Fibroblast of skin of right biceps (primary cell): Measurements from ENCODE around the gene AGTR1.
"Not testable (repeated sequence)": the region's sequence is repeated elsewhere in the genome, so short reads cannot be mapped to it uniquely, and the experiment has no call there.

ENCODE experiments used
- DNase-seq: peaks from one replicate; pipeline ENCODE4 v3.0.0-alpha.2; 2013

Gene AGTR1

GRCh38 chr3:148718982-148719862 lies 21.5 kb downstream of the AGTR1 start:
- DNase-seq = peak; percentile 38

DNA sequence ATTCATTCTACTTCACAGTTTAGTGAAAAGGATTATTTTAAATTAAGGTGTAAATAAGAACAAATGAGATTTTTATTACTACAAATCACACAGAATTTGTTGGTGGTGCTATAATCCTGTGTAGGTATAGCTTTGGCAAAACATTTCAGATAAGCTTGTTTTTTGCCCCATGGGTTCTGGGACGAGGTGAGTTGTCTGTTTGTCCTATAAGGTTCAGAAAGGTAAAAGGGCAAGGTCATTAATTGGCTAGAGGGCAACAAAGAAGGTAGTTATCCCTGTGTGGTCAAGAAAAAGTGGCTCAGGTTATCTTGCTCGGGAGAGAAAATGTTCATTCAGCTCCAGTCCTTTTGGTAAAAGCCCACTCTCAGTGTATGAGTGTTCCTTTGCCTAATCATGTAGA lies 23.2 kb downstream of the AGTR1 start:
- no peak for DNase-seq

GRCh38 chr3:148723631-148724030 lies 25.9 kb downstream of the AGTR1 start:
- DNase-seq = peak; percentile 94

DNA sequence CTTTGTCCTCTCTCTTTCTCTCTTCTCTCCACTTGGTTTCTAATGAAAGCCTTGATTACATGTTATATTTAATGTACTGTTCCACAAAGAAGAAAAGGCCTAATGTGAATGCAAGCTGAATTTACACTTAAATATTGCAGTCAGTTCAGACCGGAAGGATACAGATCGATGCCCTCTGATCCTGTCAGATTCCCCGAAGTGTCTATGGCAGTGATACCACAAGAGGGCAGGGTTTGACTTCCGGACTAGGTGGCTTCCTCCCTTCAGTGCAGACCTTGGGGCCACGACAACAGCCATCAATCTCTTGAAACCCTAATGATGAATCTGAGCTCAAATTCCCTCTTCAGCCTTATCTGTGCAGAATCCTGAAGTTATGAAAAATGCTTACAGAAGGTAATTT lies 29.5 kb downstream of the AGTR1 start:
- peak; percentile 58 for DNase-seq

- DNase-seq = no peak
Observed at GRCh38 chr3:148728753-148729152, 31.1 kb downstream of the AGTR1 start.

DNA sequence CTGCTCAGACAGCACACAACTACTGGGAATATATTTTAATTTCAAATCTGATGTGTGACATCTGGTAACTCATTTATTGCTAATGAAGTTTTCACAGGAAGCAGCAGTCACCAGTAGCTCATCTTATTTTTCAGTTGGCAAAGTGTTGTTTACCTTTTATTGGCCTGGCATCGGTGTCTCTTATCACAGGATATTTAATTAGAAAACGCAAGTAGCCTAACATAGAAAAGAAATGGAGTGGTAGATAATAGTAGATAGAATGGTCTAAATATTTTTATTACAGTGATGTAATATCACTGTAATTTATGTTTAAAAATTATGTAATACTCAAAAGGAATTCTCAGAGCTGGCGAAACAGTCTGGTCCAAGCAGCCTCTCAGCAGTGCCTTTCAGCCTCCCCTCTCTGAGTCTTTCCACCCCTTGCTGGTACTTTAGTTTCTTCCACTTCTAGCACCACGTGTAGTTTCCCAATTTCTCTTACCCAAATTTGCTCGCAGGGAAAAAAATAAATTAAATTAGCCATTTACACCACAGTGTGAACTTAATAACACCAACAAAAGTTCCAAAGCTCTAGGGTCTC lies 31.9 kb downstream of the AGTR1 start:
- no peak for DNase-seq

DNA sequence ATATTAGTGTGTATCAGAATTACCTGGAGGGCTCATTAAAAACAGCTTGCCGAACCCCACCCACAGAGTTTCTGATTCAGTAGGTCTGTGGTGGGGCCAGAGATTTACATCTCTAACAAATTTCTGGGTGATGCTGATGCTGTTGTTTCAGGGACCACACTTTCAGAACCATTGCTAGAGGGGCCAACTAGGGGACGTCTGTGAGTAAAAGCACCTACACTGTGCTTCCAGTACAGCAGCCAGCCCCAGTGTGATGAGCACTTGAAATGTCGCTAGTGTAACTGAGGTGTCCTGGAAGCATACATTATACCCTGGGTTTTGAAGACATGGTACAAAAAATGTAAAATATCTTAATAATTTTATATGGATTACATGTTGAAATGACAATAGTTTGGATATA lies 33.0 kb downstream of the AGTR1 start:
- no peak for DNase-seq

DNA sequence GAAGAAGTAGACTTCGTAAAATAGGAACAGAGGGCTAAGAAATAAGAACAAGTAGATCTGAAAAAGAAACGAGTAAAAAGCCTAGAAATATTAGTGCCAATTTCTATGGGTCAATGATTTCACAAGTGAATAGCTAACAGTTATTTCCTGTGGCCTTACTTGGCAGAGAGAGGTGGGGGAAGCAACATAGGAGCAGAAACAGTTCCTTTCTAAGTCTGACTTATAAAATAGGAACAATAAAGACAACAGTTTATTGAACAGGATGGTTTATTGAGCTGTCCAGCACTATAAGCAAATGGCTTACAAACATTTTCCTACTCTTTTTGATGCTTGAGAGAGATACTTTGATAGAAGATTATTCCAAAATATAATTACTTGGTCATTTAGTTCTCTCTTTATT lies 37.9 kb downstream of the AGTR1 start:
- no peak for DNase-seq

DNA sequence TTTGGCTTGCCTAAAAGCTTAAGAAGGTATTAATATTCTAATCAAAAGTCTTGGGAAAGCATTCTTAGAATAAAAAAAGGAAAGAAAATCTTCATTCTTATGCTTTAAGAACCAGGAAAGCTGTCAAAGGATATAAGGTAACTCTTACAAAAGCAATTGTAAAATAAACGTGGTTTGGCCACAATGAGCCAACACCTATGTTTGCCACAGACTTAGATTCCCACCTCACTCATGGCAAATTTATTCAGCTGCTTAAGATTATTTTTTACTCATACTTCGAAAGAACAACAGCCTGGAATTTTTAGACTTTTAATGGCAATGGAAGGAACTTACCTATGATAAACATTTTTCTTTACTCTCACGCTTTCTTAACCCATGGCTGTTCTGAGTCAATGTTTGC lies 38.4 kb downstream of the AGTR1 start:
- no peak for DNase-seq

DNA sequence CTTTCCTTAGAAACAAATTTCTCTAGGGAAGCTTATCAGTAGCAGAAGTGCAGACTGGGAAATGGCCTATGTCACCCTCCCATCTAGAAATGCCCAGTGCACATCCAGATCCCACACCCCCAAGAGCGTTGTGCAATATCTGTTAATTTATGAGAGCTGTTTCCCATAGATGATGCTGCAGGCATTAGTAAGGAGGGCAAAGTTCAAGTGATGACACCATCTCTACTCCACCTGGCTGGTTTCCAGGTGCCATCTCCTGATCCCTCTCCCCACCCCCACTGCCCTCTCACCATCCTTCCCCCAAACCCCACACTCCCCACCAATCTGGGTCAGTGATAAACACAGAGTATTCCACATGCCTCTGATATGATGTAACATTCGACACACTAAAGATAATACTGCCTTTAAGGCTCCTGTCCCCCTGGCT lies 39.4 kb downstream of the AGTR1 start:
- DNase-seq = peak; percentile 40

DNA sequence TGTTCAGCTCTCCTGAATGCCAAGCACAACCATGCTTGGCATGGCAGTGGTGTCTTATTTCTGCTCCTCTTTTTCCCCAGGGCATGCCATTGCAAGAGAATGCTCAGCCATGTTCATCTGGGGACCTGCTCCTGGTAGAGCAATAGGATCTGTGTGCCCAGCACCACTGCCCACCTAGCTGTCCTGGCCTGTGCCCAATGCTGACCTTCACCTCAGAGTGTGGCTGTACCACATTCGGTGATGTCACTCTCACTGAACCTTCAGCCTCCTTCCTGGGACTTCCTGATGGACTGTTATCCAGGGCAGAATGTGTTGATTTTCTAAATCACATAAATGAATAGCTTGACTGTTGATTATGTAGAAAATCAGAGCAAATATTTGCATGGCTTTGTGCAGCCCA lies 42.0 kb downstream of the AGTR1 start:
- no peak for DNase-seq

DNA sequence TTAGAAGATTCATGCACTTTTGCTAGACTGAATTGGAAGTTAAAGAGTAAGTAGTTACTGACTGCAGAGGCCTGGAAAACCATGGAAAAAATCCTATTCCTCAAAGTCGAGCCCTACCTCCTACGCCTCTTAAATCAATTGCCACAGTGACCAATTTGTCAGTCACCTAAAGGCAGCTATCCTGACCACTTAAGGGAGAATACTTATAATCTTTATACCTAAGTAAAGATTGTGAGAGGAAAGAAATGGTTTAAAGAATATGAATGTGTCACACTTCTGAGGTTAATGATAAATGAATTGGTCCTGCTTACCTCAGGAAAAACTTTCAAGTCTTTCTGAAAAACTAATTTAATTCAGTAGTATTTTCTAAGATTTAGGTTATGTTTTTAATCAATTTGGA lies 42.6 kb downstream of the AGTR1 start:
- DNase-seq = no peak

GRCh38 chr3:148741219-148741618 lies 43.5 kb downstream of the AGTR1 start:
- DNase-seq = no peak

GRCh38 chr3:148742118-148742517 lies 44.4 kb downstream of the AGTR1 start:
- DNase-seq = no peak

DNA sequence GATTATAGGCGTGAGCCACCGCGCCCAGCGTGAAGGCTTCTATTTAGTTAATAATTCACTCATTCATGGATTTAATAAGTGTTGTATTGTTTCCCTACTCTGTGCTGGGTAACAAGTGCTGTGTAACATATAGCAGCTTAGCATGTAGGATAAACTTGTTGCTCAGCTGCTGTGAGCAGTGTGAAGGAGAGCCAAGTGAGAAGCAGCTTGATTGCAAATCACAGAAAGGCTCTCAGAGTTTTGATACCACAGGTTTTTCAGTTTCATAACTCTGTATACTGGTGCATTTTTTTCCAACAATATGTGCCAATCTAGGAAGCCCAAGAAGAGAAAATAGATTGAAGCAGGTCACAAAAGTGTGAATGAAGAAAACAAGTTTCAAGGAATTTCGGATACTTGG lies 48.4 kb downstream of the AGTR1 start:
- no peak for DNase-seq

DNA sequence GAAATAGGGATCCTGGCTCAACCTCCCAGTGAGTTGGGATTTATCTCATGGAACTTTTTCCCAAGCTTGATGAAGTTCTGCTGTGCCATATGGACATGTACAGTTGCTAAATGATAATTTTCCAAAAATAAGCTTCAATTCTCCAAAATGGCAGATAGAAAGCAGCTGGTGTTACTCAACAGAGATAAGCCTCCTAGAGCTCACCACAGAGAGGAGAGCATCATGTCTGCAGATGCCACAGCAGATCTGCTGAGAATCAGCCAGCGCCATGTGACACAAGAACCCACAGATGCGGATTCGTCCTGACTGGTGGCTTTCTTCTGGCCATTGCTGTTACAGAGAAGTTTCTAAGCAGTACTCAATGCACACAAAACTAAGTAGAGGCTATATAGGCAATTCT lies 50.6 kb downstream of the AGTR1 start:
- DNase-seq = no peak

DNA sequence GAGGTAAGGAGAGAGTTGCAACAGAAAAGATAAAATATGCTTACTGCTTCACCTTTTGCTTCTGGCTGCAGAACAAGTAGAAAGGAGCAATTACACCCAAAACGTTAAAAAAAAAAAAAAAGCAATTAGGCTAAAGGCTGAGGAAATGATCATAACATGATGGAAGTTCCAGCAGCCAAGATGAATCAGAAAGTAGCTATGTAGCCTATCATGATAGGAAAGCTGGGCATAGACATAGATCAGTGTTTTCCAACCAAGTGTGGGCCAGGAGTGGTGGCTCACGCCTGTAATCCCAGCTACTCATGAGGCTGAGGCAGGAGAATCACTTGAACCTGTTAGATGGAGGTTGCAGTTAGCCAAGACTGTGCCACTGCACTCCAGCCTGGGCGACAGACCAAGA lies 52.6 kb downstream of the AGTR1 start:
- peak; percentile 46 for DNase-seq

DNA sequence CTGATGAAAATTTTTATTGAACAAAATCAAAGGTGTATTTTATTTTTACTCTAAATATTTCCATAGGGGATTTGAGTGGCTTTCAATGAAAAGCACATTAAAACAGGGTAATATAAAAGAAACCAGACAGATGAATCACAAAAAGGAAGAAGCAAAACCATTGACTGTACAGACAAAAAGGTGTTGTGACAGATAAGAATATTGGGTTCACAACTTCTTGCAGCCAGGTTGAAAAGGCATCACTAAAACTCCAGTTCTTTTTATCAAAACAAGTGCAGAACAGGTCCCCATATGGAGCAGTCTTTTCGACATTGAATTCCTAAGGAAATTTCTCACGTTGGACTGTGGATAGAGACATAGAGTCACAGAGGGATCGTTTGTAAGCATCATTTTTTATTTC lies 53.8 kb downstream of the AGTR1 start:
- DNase-seq = no peak

DNA sequence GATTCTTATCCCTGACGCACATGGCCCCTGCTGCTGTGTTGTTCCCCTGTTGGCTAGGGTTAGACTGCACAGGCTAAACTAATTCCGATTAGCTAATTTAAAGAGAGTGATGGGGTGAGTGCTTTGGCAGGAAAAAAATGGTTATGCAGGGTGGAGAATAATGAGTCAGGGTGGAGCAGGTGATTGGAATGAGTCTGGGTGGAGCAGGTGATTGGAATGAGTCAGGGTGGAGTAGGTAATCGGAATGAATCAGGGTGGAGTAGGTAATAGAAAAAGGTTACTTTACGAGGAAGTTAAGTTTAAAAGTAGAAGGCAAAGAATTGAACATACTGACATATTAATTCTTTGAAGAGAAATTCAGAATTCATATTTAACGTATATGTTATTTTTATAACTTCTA lies 55.7 kb downstream of the AGTR1 start:
- DNase-seq = not testable (repeated sequence)

DNA sequence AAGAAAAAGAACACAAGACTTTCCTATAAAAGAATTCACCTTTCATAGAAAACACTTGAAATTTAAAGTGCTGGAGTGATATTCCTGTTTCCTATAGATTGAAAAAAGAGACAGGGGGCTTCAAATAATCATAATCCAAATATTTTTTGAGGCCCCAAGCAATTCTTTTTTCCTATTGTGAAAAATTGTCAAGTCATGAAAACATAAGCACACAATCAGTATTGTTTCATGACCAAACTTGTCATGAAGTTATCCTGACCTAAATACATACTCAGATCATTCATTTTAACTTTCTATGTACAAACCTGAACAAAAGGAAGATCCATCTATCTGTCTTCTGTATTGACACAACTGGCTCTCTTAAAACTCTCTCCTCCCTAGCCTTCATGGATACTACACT lies 57.9 kb downstream of the AGTR1 start:
- no peak for DNase-seq

DNA sequence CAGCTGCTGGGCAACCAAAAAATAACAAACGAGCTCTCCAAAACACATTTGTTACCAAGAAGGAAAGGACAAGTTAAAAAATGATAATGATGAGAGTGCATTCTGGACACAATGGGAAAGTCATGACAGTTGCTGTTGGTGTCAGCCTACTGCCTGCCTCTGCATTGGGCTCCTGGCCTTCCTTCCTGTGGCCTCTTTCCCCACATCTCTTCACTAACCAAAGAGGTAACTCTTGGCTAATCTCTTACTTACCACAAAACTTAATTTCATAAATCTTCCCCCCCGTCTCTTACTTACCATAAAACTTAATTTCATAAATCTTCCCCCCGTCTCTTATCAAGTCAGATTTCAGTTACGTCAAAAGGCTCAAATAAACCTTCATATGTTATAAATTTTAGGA lies 58.6 kb downstream of the AGTR1 start:
- no peak for DNase-seq

DNA sequence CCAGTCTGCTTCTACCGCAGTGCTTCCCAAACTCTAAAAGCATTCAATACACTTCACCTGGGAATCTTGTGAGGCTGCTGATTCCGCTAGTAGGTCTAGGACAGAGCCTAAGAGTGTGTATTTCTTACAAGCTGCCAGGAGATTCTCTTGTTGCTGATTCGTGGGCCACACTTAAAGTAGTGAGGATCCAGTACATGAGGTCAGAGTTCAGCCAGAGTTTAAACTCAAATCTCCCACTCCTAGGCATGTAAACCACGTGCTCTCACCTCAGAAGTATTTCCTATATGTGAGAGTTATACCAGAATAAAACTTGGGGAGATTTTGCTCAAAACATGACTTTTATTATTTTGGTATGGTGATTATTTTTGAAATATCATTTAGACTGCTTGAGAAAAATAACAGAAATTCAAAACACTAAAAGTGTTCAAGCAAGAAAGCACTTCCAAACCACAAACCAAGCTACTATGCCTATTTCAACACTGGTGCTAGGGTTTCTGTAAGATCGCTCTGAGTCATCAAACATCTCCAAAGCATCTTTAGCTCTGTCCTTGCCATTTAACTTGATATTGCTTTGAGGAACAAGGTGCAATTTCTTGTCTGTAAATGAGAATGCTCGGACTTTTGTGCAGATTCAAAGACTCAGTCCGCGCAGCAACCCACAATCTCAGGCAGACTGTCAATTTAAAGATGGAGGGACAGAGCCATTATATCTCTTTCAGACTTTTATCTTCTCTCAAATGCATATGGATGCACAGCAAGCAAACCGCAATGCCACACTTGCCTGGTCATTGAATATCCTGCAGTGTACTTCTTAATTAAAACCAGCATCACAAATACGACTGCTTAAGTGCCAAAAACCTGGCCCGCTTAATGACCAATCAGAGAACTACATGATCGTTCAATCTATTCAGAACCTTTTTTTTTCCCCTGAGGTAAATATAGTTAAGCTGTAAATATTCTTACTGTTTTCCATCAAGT lies 59.8 kb downstream of the AGTR1 start:
- DNase-seq = peak; percentile 86

- DNase-seq = peak; percentile 11
Observed at GRCh38 chr3:148758303-148758884, 60.7 kb downstream of the AGTR1 start.
